SW 1271 (cell line): ENCODE data around the gene FAM3D.

Source experiments
- DNase-seq, 2 experiments: peaks; one replicate each; lab custom pipeline; 2025; lab: John Stamatoyannopoulos, UW

The FAM3D gene

GRCh38 chr3:58591517-58592510, 74.8 kb downstream of the FAM3D start:
- no peak for DNase-seq

GRCh38 chr3:58588030-58588614, 78.5 kb downstream of the FAM3D start:
- DNase-seq, result no peak

- no peak for DNase-seq
Measured at GRCh38 chr3:58586776-58587192, 79.8 kb downstream of the FAM3D start.

GRCh38 chr3:58585994-58586393, 80.6 kb downstream of the FAM3D start:
- no peak for DNase-seq

- DNase-seq, result peak; percentile 28 to 51
Measured at GRCh38 chr3:58585005-58585786, 81.4 kb downstream of the FAM3D start.

- no peak for DNase-seq
Measured at GRCh38 chr3:58584690-58585004, 81.9 kb downstream of the FAM3D start.
